Adrenal gland (tissue), 12 donors: ENCODE results near the gene ENTR1. TPM values are rescaled to one million over a fixed set of nuclear protein-coding genes. Genes with fewer than 3 reads are reported as not detected.

Source experiments
- DNase-seq, 7 donors: peaks; one replicate each; pipeline ENCODE4 v3.0.0-alpha.2; 2019 to 2020
- H3K27ac ChIP-seq, 5 donors: fragments of 200-600 bp; sonication (generic) in 4 of 5; 1 replicate in 3 of 5; 2 replicates in 2 of 5; pipeline versions ENCODE4 v1.5.1 to v1.8.0; 2016 to 2020; ENCODE audit warnings: mild to moderate bottlenecking in 1 of 5
- H3K27me3 ChIP-seq: fragments of 200-600 bp; 2 replicates; pipeline ENCODE4 v1.8.0; 2021
- H3K36me3 ChIP-seq, 2 donors: fragments of 200-600 bp; replicated peaks in 1 of 2; 1 replicate in 1 of 2; 2 replicates in 1 of 2; pipeline versions ENCODE4 v1.5.1 to v1.8.0; 2018 to 2022
- H3K4me1 ChIP-seq, 2 donors: fragments of 200-600 bp; replicated peaks in 1 of 2; 1 replicate in 1 of 2; 2 replicates in 1 of 2; pipeline versions ENCODE4 v1.5.1 to v1.8.0; 2018 to 2021
- H3K4me3 ChIP-seq, 4 donors: fragments of 200-600 bp; sonication (generic) in 3 of 4; one replicate each; pipeline ENCODE4 v1.5.1; 2016 to 2018
- H3K9me3 ChIP-seq, 3 donors: fragments of 200-600 bp; sonication (generic) in 1 of 3; replicated peaks in 1 of 3; 1 replicate in 2 of 3; 2 replicates in 1 of 3; pipeline versions ENCODE4 v1.5.1 to v1.8.0; 2016 to 2021
- POLR2A ChIP-seq, 2 donors: fragments of 450-650 bp; IDR thresholded peaks; one replicate each; pipeline ENCODE4 v1.6.1; 2017; ENCODE audit warnings: antibody characterized with exemption in 2 of 2, mild to moderate bottlenecking in 2 of 2, moderate library complexity in 1 of 2
- WGBS, 4 donors: extraction: QIAGEN DNeasy Blood & Tissue Kit in 2 of 4; methylation state at CpG; one replicate each; pipeline versions ENCODE4 v1.1.5 to v1.1.7; 2013 to 2017; 5-methylcytosine and 5-hydroxymethylcytosine counted together
- intact Hi-C, 2 donors: fragments of 100-400 bp; cut with DNase I; formaldehyde crosslinking; loops; one replicate each; pipeline versions ENCODE4 v1.14.1 to v1.15.0; 2022 to 2023
- polyA plus RNA-seq, 3 donors: library from polyadenylated mRNA; stranded (reverse); fragments of 200-250 nt in 2 of 3; fragments of 350-450 nt in 1 of 3; fragmentation: Illumina TruSeq in 1 of 3; extraction: RNeasy Lipid Tissue Mini Kit (QIAGEN cat#74804) in 1 of 3; gene quantifications; one replicate each; pipeline ENCODE4 v1.2.3, GENCODE V29; 2013 to 2014
- total RNA-seq, 9 donors: library from RNA; depleted of rRNA in 4 of 9; stranded (reverse); fragments of >200 nt in 4 of 9; fragments of 120-200 nt in 1 of 9; fragmentation: NEBNext Ultra II Directional in 1 of 9; extraction: Animal tissue kit (Norgen Biotek cat#: 25700) in 1 of 9; gene quantifications; one replicate each; pipeline versions ENCODE4 v1.1.0 to v1.2.4, GENCODE V29; 2013 to 2023
- TF ChIP-seq, protein P1 (sequence below), 6 experiments: fragments of 450-650 bp in 4 of 6; fragments of 200-600 bp in 2 of 6; sonication (generic) in 1 of 6; IDR thresholded peaks; 1 replicate in 5 of 6; 2 replicates in 1 of 6; pipeline versions ENCODE4 v1.5.1 to v1.8.0; 2016 to 2021; ENCODE audit warnings: antibody characterized with exemption in 6 of 6, mild to moderate bottlenecking in 2 of 6, moderate library complexity in 1 of 6
- donor health status: healthy with polysubstance abuse.
- donor health status: Bipolar disorder and iron deficiency.
- donor health status: DM: yes; HTN: yes; CAD: no.
- donor health status: DM: no; HTN: no; CAD: no.
- donor health status: DM: no; HTN: no; CAD: no.
- donor health status: DM: yes; HTN: yes; CAD: no.

The ENTR1 gene
- total and polyA plus RNA-seq, 12 donors: 13.3 to 48.4 (median 34.1) TPM

DNA sequence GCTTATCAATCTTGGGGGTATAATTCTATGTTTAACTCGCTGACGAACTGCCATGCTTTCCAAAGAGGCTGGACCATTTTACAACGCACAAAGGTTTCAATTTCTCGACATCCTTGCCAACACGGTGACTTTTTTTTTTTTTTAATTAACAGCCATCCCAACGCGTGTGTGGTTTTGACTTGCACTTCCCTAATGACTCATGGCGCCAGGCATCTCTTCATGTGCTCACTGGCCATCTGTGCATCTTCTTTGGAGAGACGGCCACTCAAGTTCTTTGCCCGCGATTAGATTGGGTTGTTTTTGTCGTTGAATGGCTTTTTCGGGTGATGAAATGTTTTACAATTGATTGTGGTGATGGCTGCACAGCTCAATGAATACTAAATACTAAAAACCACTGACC lies 24.4 kb downstream of the ENTR1 start:
- no peaks in the 10 kb centered on the region for H3K4me1 ChIP-seq
- 82 to 87% (median 85%) methylated on average over 13 of the region's 13 CpGs for WGBS, 4 donors
- no peaks in the 10 kb centered on the region for H3K27me3 ChIP-seq
- no peak overlapping the region for H3K4me3 ChIP-seq
- TF ChIP-seq, protein P1, sequence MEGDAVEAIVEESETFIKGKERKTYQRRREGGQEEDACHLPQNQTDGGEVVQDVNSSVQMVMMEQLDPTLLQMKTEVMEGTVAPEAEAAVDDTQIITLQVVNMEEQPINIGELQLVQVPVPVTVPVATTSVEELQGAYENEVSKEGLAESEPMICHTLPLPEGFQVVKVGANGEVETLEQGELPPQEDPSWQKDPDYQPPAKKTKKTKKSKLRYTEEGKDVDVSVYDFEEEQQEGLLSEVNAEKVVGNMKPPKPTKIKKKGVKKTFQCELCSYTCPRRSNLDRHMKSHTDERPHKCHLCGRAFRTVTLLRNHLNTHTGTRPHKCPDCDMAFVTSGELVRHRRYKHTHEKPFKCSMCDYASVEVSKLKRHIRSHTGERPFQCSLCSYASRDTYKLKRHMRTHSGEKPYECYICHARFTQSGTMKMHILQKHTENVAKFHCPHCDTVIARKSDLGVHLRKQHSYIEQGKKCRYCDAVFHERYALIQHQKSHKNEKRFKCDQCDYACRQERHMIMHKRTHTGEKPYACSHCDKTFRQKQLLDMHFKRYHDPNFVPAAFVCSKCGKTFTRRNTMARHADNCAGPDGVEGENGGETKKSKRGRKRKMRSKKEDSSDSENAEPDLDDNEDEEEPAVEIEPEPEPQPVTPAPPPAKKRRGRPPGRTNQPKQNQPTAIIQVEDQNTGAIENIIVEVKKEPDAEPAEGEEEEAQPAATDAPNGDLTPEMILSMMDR (IDR thresholded peaks at IDR 0.05): no peak
- no peak for TF ChIP-seq POLR2A (IDR thresholded peaks at IDR 0.05)
- no peak for DNase-seq
- intact Hi-C loops: no loop called here
- no peak overlapping the region for H3K27ac ChIP-seq
- H3K9me3 ChIP-seq: no peaks in the 10 kb centered on the region
- peaks cover 0 to 63% of the 10 kb centered on the region in 2 donors for H3K36me3 ChIP-seq

DNA sequence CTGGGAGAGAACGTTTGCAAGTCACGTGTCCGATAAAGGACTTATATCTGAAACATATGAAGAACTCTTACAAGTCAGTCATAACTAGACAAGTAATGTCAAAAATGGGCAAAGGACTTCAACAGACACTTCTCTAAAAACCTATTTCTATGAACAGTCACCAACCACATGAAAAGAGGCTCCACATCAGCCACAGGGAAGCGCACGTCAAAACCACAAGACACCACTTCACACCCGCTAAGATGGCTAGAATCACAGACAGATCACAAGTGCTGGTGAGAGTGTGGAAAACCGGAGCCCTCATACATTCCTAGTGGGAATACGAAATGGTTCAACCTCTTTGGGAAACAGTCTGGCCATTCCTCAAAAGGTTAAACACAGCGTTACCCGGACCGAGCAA lies 25.4 kb downstream of the ENTR1 start:
- Histone ChIP-seq H3K4me3 (no peak overlapping the region), H3K9me3 (no peaks in the 10 kb centered on the region), H3K4me1 (no peaks in the 10 kb centered on the region), H3K36me3 (peaks cover 0 to 72% of the 10 kb centered on the region in 2 donors), H3K27ac (no peak overlapping the region), H3K27me3 (no peaks in the 10 kb centered on the region)
- DNase-seq: no peak
- intact Hi-C loops: no loop called here
- 87 to 92% (median 89%) methylated on average over 11 of the region's 11 CpGs for WGBS, 4 donors
- no peak for TF ChIP-seq POLR2A (IDR thresholded peaks at IDR 0.05)
- TF ChIP-seq, protein P1 (IDR thresholded peaks at IDR 0.05): no peak

DNA sequence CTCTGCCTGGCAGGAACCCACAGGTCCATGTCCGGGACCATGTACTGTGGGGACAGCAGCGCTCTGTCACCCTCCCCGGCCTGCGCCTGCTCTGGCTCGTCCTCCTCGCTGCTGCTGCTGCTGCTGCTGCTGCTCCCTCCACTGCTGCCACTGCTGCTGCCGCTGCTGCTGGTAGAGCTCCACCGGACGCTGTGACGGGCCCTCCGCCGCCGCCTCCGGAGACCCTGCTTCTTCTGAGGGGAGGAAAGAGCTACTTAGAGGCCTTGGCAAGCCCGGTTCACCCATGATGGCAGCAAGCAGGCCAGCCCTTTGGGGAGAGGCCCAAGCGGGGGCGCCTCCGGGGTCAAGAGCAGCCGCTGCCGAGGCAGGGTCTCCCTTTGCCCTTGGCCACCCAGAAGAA lies 27.0 kb downstream of the ENTR1 start:
- Histone ChIP-seq H3K4me3 (no peak overlapping the region), H3K27me3 (no peaks in the 10 kb centered on the region), H3K27ac (no peak overlapping the region), H3K36me3 (peaks cover 0 to 66% of the 10 kb centered on the region in 2 donors), H3K4me1 (no peaks in the 10 kb centered on the region), H3K9me3 (no peaks in the 10 kb centered on the region)
- intact Hi-C loops: no loop called here
- DNase-seq: no peak
- WGBS, 4 donors: 96 to 98% (median 98%) methylated on average over 10 to 20 of the region's 20 CpGs
- TF ChIP-seq, protein P1 (IDR thresholded peaks at IDR 0.05): no peak

DNA sequence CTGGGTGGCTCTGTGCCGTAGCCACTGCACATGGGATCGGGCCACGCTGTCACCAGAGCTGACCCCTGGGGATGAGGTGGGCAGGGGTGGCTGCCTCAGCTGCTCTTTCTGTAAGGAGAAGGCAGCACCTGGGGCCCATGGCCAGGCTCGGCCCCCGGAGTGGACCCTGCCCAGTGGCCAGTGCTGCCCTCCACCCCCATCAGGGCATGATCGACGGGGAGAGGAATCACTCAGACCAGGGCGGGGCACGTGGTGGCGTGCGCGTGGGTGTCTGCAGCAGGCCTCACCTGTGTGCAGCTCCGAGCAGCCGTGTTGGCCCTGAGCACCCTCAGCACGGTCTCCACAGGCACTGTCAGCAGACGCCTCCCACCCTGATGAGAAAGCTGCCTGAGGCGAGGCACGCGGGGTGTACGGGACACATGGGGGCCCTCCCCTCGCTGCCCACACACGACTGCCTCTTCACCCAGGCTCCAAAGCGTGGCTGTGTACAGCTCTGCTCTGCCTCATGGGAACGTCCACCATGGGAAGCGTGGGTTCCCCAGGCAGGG lies 28.4 kb downstream of the ENTR1 start:
- Histone ChIP-seq H3K4me3 (no peak overlapping the region), H3K36me3 (peaks cover 0 to 52% of the 10 kb centered on the region in 2 donors), H3K4me1 (no peaks in the 10 kb centered on the region), H3K27me3 (no peaks in the 10 kb centered on the region), H3K9me3 (no peaks in the 10 kb centered on the region), H3K27ac (no peak overlapping the region)
- no peak for TF ChIP-seq POLR2A (IDR thresholded peaks at IDR 0.05)
- TF ChIP-seq, protein P1 (IDR thresholded peaks at IDR 0.05): no peak
- intact Hi-C loops: no loop called here
- 80 to 93% (median 90%) methylated on average over 1 to 25 of the region's 25 CpGs for WGBS, 4 donors
- DNase-seq: no peak
